K562 (cell line): ENCODE measurements around the gene THEM4.

Experiments used
- BRF2 ChIP-seq: IDR thresholded peaks from 3 replicates; pipeline ENCODE4 v1.6.1; 2011; ENCODE audit warnings: borderline replicate concordance, mild to moderate bottlenecking; ENCODE audit not compliant: insufficient read length, insufficient read depth
- CTCF ChIP-seq, 3 experiments: IDR thresholded peaks in 2 of 3; conservative IDR thresholded peaks in 1 of 3; 2 replicates each; pipeline ENCODE4 v1.5.1; 2011 to 2012; ENCODE audit warnings: low read length in 3 of 3, mild to moderate bottlenecking in 3 of 3, control low read depth in 2 of 3, improper control_type of control experiment in 1 of 3, inconsistent platforms in 1 of 3, low read depth in 1 of 3, mixed read lengths in 1 of 3, moderate library complexity in 1 of 3; ENCODE audit not compliant: insufficient read depth in 2 of 3
- ESRRA ChIP-seq: fragments of 450-650 bp; IDR thresholded peaks from 2 replicates; pipeline ENCODE4 v1.6.1; 2014; ENCODE audit warnings: low read depth, mild to moderate bottlenecking, moderate library complexity, borderline replicate concordance
- HDAC6 ChIP-seq: IDR thresholded peaks from 2 replicates; pipeline ENCODE4 v1.6.1; 2012; ENCODE audit warnings: low read depth, mild to moderate bottlenecking, control low read depth, inconsistent platforms, low read length, moderate library complexity
- IRF1 ChIP-seq: sonication (generic); formaldehyde crosslinking; IDR thresholded peaks from 2 replicates; pipeline ENCODE4 v1.8.0; 2022; ENCODE audit warnings: missing genetic modification reagents, mild to moderate bottlenecking, borderline replicate concordance
- KDM1A ChIP-seq, 2 experiments: fragments of 450-650 bp; IDR thresholded peaks; 2 replicates each; pipeline ENCODE4 v1.6.1; 2016; ENCODE audit warnings: mild to moderate bottlenecking in 2 of 2
- KDM5B ChIP-seq: fragments of 200-600 bp; sonication (generic); IDR thresholded peaks from 2 replicates; pipeline ENCODE4 v1.6.1; 2012; ENCODE audit warnings: low read depth, mild to moderate bottlenecking, moderate library complexity, low read length, control low read depth, inconsistent platforms; ENCODE audit not compliant: insufficient replicate concordance
- MXI1 ChIP-seq: IDR thresholded peaks from 2 replicates; pipeline ENCODE4 v1.6.1; 2011; ENCODE audit warnings: low read depth, mild to moderate bottlenecking, improper control_type of control experiment, low read length
- NRF1 ChIP-seq, 2 experiments: fragments of 450-650 bp; IDR thresholded peaks in 1 of 2; conservative IDR thresholded peaks in 1 of 2; 2 replicates each; pipeline ENCODE4 v1.6.1; 2014; ENCODE audit warnings: mild to moderate bottlenecking in 2 of 2
- PHF20 ChIP-seq: fragments of 450-650 bp; IDR thresholded peaks from 2 replicates; pipeline ENCODE4 v1.6.1; 2018; ENCODE audit not compliant: partially characterized antibody
- PHF8 ChIP-seq: fragments of 200-600 bp; sonication (generic); IDR thresholded peaks from 2 replicates; pipeline ENCODE4 v1.6.1; 2012; ENCODE audit warnings: mixed run types, mild to moderate bottlenecking, inconsistent platforms, low read length, moderate library complexity, borderline replicate concordance
- SREBF2 ChIP-seq: sonication (generic); formaldehyde crosslinking; IDR thresholded peaks from 2 replicates; pipeline ENCODE4 v1.4.0; 2020; ENCODE audit warnings: mild to moderate bottlenecking, missing genetic modification reagents
- TCF7L2 ChIP-seq: fragments of 150-350 bp; IDR thresholded peaks from 2 replicates; pipeline ENCODE4 v1.6.1; 2016; ENCODE audit warnings: low read depth, mild to moderate bottlenecking, low read length, moderate library complexity
- ZNF354B ChIP-seq: fragments of 250-450 bp; sonication (Bioruptor Pico); IDR thresholded peaks from 2 replicates; pipeline ENCODE4 v1.4.0; 2020

GRCh38 chr1:151943591-151943990, 34.3 kb upstream of the THEM4 start:
- TF ChIP-seq PHF20, result no peak
- no peak for TF ChIP-seq MXI1
- no peak for TF ChIP-seq KDM1A (IDR thresholded peaks at IDR 0.05)
- TF ChIP-seq HDAC6, result no peak
- no peak for TF ChIP-seq BRF2
- no peak for TF ChIP-seq ESRRA
- no peak for TF ChIP-seq IRF1 (CRISPR knock-in tag)
- TF ChIP-seq ZNF354B (CRISPR knock-in tag), result no peak
- TF ChIP-seq TCF7L2, result no peak
- no peak for TF ChIP-seq CTCF (IDR thresholded peaks at IDR 0.05 in 2 of 3, conservative IDR thresholded peaks at IDR 0.05 in 1 of 3; ENCODE audit: insufficient read depth in 2 of 3, low read depth in 1 of 3, low read length in 3 of 3)
- TF ChIP-seq NRF1 (conservative IDR thresholded peaks at IDR 0.05 in 1 of 2, IDR thresholded peaks at IDR 0.05 in 1 of 2), result no peak
- no peak for TF ChIP-seq PHF8
- no peak for TF ChIP-seq KDM5B
- no peak for TF ChIP-seq SREBF2
